Mesendoderm (in vitro differentiated cells): ENCODE measurements around the gene RPL32.
"Not testable (repeated sequence)": the region's sequence is repeated elsewhere in the genome, so short reads cannot be mapped to it uniquely, and the experiment has no call there.

Experiments
- DNase-seq: peaks from one replicate; pipeline ENCODE4 v3.0.0; 2013
- H2AK5ac ChIP-seq: 2 replicates; pipeline ENCODE4 v1.6.1; 2013; ENCODE audit warnings: low read length, inconsistent platforms
- H2BK120ac ChIP-seq: 2 replicates; pipeline ENCODE4 v1.6.1; 2013; ENCODE audit warnings: low read depth, mild to moderate bottlenecking, low read length, moderate library complexity, mixed read lengths
- H2BK15ac ChIP-seq: replicated peaks from 2 replicates; pipeline ENCODE4 v1.6.1; 2013; ENCODE audit warnings: low read depth, mild to moderate bottlenecking, moderate library complexity
- H2BK5ac ChIP-seq: 2 replicates; pipeline ENCODE4 v1.6.1; 2013; ENCODE audit warnings: low read length, inconsistent platforms
- H3K18ac ChIP-seq: 2 replicates; pipeline ENCODE4 v1.6.1; 2013; ENCODE audit warnings: mild to moderate bottlenecking, low read length, mixed read lengths
- H3K23ac ChIP-seq: one replicate; pipeline ENCODE4 v1.6.1; 2013; ENCODE audit warnings: low read length
- H3K27ac ChIP-seq: 2 replicates; pipeline ENCODE4 v1.5.1; 2013; ENCODE audit warnings: low read depth, mild to moderate bottlenecking, inconsistent platforms, low read length, moderate library complexity
- H3K27me3 ChIP-seq: 2 replicates; pipeline ENCODE4 v1.6.1; 2013; ENCODE audit warnings: low read length, control low read depth, mild to moderate bottlenecking, inconsistent platforms; ENCODE audit not compliant: insufficient read depth, poor library complexity
- H3K36me3 ChIP-seq: 2 replicates; pipeline ENCODE4 v1.6.1; 2013; ENCODE audit warnings: low read length, inconsistent platforms; ENCODE audit not compliant: control insufficient read depth, insufficient read depth
- H3K4ac ChIP-seq: one replicate; pipeline ENCODE4 v1.6.1; 2013; ENCODE audit warnings: low read depth, mild to moderate bottlenecking, low read length, moderate library complexity
- H3K4me1 ChIP-seq: 2 replicates; pipeline ENCODE4 v1.6.1; 2013; ENCODE audit warnings: low read depth, low read length, inconsistent platforms; ENCODE audit not compliant: control insufficient read depth
- H3K4me2 ChIP-seq: 2 replicates; pipeline ENCODE4 v1.6.1; 2013; ENCODE audit warnings: low read length
- H3K4me3 ChIP-seq: 2 replicates; pipeline ENCODE4 v1.5.1; 2013; ENCODE audit warnings: mild to moderate bottlenecking, low read length
- H3K56ac ChIP-seq: one replicate; pipeline ENCODE4 v1.6.1; 2013; ENCODE audit warnings: low read length
- H3K79me1 ChIP-seq: 2 replicates; pipeline ENCODE4 v1.6.1; 2013; ENCODE audit warnings: low read length, inconsistent platforms
- H3K79me2 ChIP-seq: 2 replicates; pipeline ENCODE4 v1.6.1; 2013; ENCODE audit warnings: mild to moderate bottlenecking, low read length; ENCODE audit not compliant: control insufficient read depth, insufficient read depth
- H3K9ac ChIP-seq: 2 replicates; pipeline ENCODE4 v1.6.1; 2013; ENCODE audit warnings: low read length, inconsistent platforms
- H4K5ac ChIP-seq: one replicate; pipeline ENCODE4 v1.6.1; 2013; ENCODE audit warnings: low read length
- H4K8ac ChIP-seq: one replicate; pipeline ENCODE4 v1.6.1; 2013; ENCODE audit warnings: low read depth, mild to moderate bottlenecking, control low read depth, low read length, moderate library complexity
- WGBS: extraction: QIAGEN DNeasy Blood & Tissue Kit; methylation state at CpG from one replicate; pipeline ENCODE4 v1.1.7; 2013; ENCODE audit warnings: low lambda C conversion rate, missing lambda C conversion rate; ENCODE audit not compliant: insufficient coverage; ENCODE audit errors: extremely low coverage; 5-methylcytosine and 5-hydroxymethylcytosine counted together

RPL32 gene

GRCh38 chr3:12862387-12862786, 21.0 kb upstream of the RPL32 start:
- Histone ChIP-seq H2BK15ac (no peak overlapping the region), H3K18ac (no peak overlapping the region), H3K4ac (no peak overlapping the region), H3K27me3 (no peaks in the 10 kb centered on the region), H3K9ac (no peak overlapping the region), H3K79me2 (no peaks in the 10 kb centered on the region), H2BK5ac (no peak overlapping the region), H3K79me1 (no peaks in the 10 kb centered on the region), H2BK120ac (no peak overlapping the region), H4K5ac (no peak overlapping the region), H3K27ac (no peak overlapping the region), H3K4me1 (no peaks in the 10 kb centered on the region), H3K4me2 (no peak overlapping the region), H3K56ac (no peak overlapping the region), H3K36me3 (no peaks in the 10 kb centered on the region), H4K8ac (no peak overlapping the region), H3K4me3 (no peak overlapping the region), H3K23ac (no peak overlapping the region), H2AK5ac (no peak overlapping the region)
- no CpG with 5 or more reads among the region's 8 CpGs for whole genome bisulfite sequencing
- DNase-seq: no peak

GRCh38 chr3:12861611-12862010, 20.2 kb upstream of the RPL32 start:
- Histone ChIP-seq H2BK15ac (no peak overlapping the region), H2AK5ac (no peak overlapping the region), H3K9ac (no peak overlapping the region), H4K8ac (no peak overlapping the region), H3K56ac (no peak overlapping the region), H2BK5ac (no peak overlapping the region), H3K18ac (no peak overlapping the region), H3K79me2 (no peaks in the 10 kb centered on the region), H3K79me1 (no peaks in the 10 kb centered on the region), H3K4ac (no peak overlapping the region), H4K5ac (no peak overlapping the region), H3K4me3 (no peak overlapping the region), H3K4me1 (no peaks in the 10 kb centered on the region), H3K4me2 (no peak overlapping the region), H3K27ac (no peak overlapping the region), H3K23ac (no peak overlapping the region), H3K36me3 (no peaks in the 10 kb centered on the region), H3K27me3 (no peaks in the 10 kb centered on the region), H2BK120ac (no peak overlapping the region)
- DNase-seq: no peak
- no CpG with 5 or more reads among the region's 5 CpGs for WGBS

- no peak overlapping the region for H4K8ac ChIP-seq
- H3K18ac ChIP-seq: no peak overlapping the region
- no peak overlapping the region for H3K9ac ChIP-seq
- H3K27me3 ChIP-seq: no peaks in the 10 kb centered on the region
- H3K79me1 ChIP-seq: no peaks in the 10 kb centered on the region
- H2AK5ac ChIP-seq: no peak overlapping the region
- H3K27ac ChIP-seq: no peak overlapping the region
- no peak overlapping the region for H2BK5ac ChIP-seq
- no peak overlapping the region for H3K23ac ChIP-seq
- no peaks in the 10 kb centered on the region for H3K4me1 ChIP-seq
- no peak overlapping the region for H2BK120ac ChIP-seq
- no peak overlapping the region for H3K4me3 ChIP-seq
- H3K36me3 ChIP-seq: no peaks in the 10 kb centered on the region
- no peaks in the 10 kb centered on the region for H3K79me2 ChIP-seq
- H3K56ac ChIP-seq: no peak overlapping the region
- WGBS: no CpG with 5 or more reads among the region's 7 CpGs
- H2BK15ac ChIP-seq: no peak overlapping the region
- no peak overlapping the region for H4K5ac ChIP-seq
- no peak overlapping the region for H3K4me2 ChIP-seq
- DNase-seq: no peak
- H3K4ac ChIP-seq: no peak overlapping the region
These were observed 18.5 kb upstream of the RPL32 start for GRCh38 chr3:12859840-12860239.

- H3K9ac ChIP-seq: no peak overlapping the region
- H3K4ac ChIP-seq: no peak overlapping the region
- DNase-seq: no peak
- no CpG with 5 or more reads among the region's 5 CpGs for WGBS
- H3K4me3 ChIP-seq: no peak overlapping the region
- H2BK5ac ChIP-seq: no peak overlapping the region
- no peaks in the 10 kb centered on the region for H3K79me1 ChIP-seq
- no peak overlapping the region for H3K56ac ChIP-seq
- H2AK5ac ChIP-seq: no peak overlapping the region
- no peaks in the 10 kb centered on the region for H3K4me1 ChIP-seq
- no peak overlapping the region for H3K27ac ChIP-seq
- H3K18ac ChIP-seq: no peak overlapping the region
- H3K23ac ChIP-seq: no peak overlapping the region
- no peaks in the 10 kb centered on the region for H3K79me2 ChIP-seq
- no peak overlapping the region for H2BK15ac ChIP-seq
- no peak overlapping the region for H2BK120ac ChIP-seq
- H4K5ac ChIP-seq: no peak overlapping the region
- H3K36me3 ChIP-seq: no peaks in the 10 kb centered on the region
- no peak overlapping the region for H4K8ac ChIP-seq
- H3K27me3 ChIP-seq: no peaks in the 10 kb centered on the region
- H3K4me2 ChIP-seq: no peak overlapping the region
These were observed 15.3 kb upstream of the RPL32 start for GRCh38 chr3:12856626-12857025.

- Histone ChIP-seq H3K27me3 (no peaks in the 10 kb centered on the region), H3K27ac (no peak overlapping the region), H2BK5ac (no peak overlapping the region), H3K79me1 (no peaks in the 10 kb centered on the region), H4K8ac (no peak overlapping the region), H3K9ac (no peak overlapping the region), H3K18ac (no peak overlapping the region), H3K23ac (no peak overlapping the region), H3K56ac (no peak overlapping the region), H4K5ac (no peak overlapping the region), H3K4me1 (no peaks in the 10 kb centered on the region), H3K79me2 (no peaks in the 10 kb centered on the region), H3K4me2 (no peak overlapping the region), H3K4me3 (no peak overlapping the region), H3K36me3 (no peaks in the 10 kb centered on the region), H3K4ac (no peak overlapping the region), H2BK120ac (no peak overlapping the region), H2AK5ac (no peak overlapping the region), H2BK15ac (no peak overlapping the region)
- whole genome bisulfite sequencing: no CpG with 5 or more reads among the region's 4 CpGs
- no peak for DNase-seq
These were observed 13.2 kb upstream of the RPL32 start for GRCh38 chr3:12854565-12854964.

GRCh38 chr3:12853847-12854246, 12.5 kb upstream of the RPL32 start:
- not testable (repeated sequence) for H3K18ac ChIP-seq, H3K27me3 ChIP-seq, H2BK15ac ChIP-seq, H3K9ac ChIP-seq, DNase-seq, H3K79me2 ChIP-seq, H3K36me3 ChIP-seq, H3K4me1 ChIP-seq, H4K8ac ChIP-seq, H3K56ac ChIP-seq, H2AK5ac ChIP-seq, H3K4me2 ChIP-seq, H3K23ac ChIP-seq, H3K27ac ChIP-seq, H4K5ac ChIP-seq, H3K4ac ChIP-seq, H3K4me3 ChIP-seq, H2BK120ac ChIP-seq, H3K79me1 ChIP-seq, H2BK5ac ChIP-seq
- WGBS: no CpG with 5 or more reads among the region's 2 CpGs
